HCT116 (cell line): ENCODE data around the gene RPTOR. TPM values are rescaled to one million over a fixed set of nuclear protein-coding genes. Genes with fewer than 3 reads are reported as not detected.

ENCODE experiments used
- ATAC-seq: fragments of 200-7000 bp; cut with Tn5 transposase; 2 replicates; pipeline ENCODE4 v1.9.1; 2020; ENCODE audit warnings: mild to moderate bottlenecking, moderate library complexity
- BruUV-seq: library from RNA; stranded (reverse); fragments of 400-500 nt; replicated peaks from 2 replicates; lab custom pipeline; 2021; lab: Mats Ljungman, UMichigan
- CTCF ChIA-PET: fragments of 300-600 bp; sonication (Branson Sonifier 250); formaldehyde crosslinking; loops from one replicate; lab custom pipeline; 2021; ENCODE audit warnings: antibody characterized with exemption; lab: Charles Lee
- POLR2A ChIA-PET: fragments of 300-600, 350-600 bp; sonication (Branson Sonifier 250); formaldehyde crosslinking; loops from one replicate; lab custom pipeline; 2021; ENCODE audit warnings: antibody characterized with exemption; lab: Charles Lee
- RAD21 ChIA-PET, 2 experiments: fragments of 300-600 bp; sonication (Branson Sonifier 250); formaldehyde crosslinking; loops; one replicate each; lab custom pipeline; 2023; ENCODE audit warnings: low total read pairs in 2 of 2; ENCODE audit not compliant: uncharacterized antibody in 2 of 2, unreplicated experiment in 2 of 2, low non-redundant PET in 1 of 2; lab: Charles Lee
- DNase-seq: peaks from one replicate; pipeline ENCODE4 v3.0.0-alpha.2; 2010; ENCODE audit warnings: low read depth, low spot score
- H2AFZ ChIP-seq: fragments of 200-600 bp; shearing (Covaris generic), sonication (generic); 2 replicates; pipeline ENCODE4 v1.6.1; 2017; ENCODE audit warnings: low read depth, mixed run types, mixed read lengths, antibody characterized with exemption, low read length; ENCODE audit not compliant: poor library complexity, severe bottlenecking
- H3K27ac ChIP-seq: 2 replicates; pipeline ENCODE4 v1.5.1; 2012; ENCODE audit warnings: low read depth, low read length
- H3K27me3 ChIP-seq: fragments of 200-600 bp; sonication (generic); 2 replicates; pipeline ENCODE4 v1.6.1; 2016; ENCODE audit warnings: mixed run types, low read length, mixed read lengths; ENCODE audit not compliant: insufficient read depth
- H3K36me3 ChIP-seq, 2 experiments: fragments of 200-500 bp in 1 of 2; fragments of 200-600 bp in 1 of 2; sonication (Bioruptor generic) in 1 of 2; sonication (generic) in 1 of 2; 2 replicates each; pipeline versions ENCODE4 v1.5.1 to v1.6.1; 2014 to 2016; ENCODE audit warnings: low read length in 2 of 2, inconsistent platforms in 1 of 2, mixed read lengths in 1 of 2, mixed run types in 1 of 2; ENCODE audit not compliant: insufficient read depth in 2 of 2, control insufficient read depth in 1 of 2
- H3K4me1 ChIP-seq, 2 experiments: fragments of 200-600 bp in 1 of 2; sonication (generic) in 1 of 2; 2 replicates each; pipeline versions ENCODE4 v1.5.1 to v1.6.1; 2012 to 2017; ENCODE audit warnings: low read length in 2 of 2, inconsistent platforms in 1 of 2, mild to moderate bottlenecking in 1 of 2, mixed read lengths in 1 of 2, mixed run types in 1 of 2, moderate library complexity in 1 of 2; ENCODE audit not compliant: insufficient read depth in 2 of 2, control insufficient read depth in 1 of 2
- H3K4me2 ChIP-seq: fragments of 200-600 bp; sonication (generic); 2 replicates; pipeline ENCODE4 v1.6.1; 2017; ENCODE audit warnings: mixed run types, low read length, mixed read lengths
- H3K4me3 ChIP-seq, 2 experiments: fragments of 200-600 bp in 1 of 2; sonication (generic) in 1 of 2; replicated peaks in 1 of 2; 2 replicates each; pipeline ENCODE4 v1.5.1; 2011 to 2016; ENCODE audit warnings: low read length in 2 of 2, control low read depth in 1 of 2, low read depth in 1 of 2, mild to moderate bottlenecking in 1 of 2, mixed read lengths in 1 of 2, mixed run types in 1 of 2
- H3K79me2 ChIP-seq: fragments of 200-600 bp; sonication (generic); 2 replicates; pipeline ENCODE4 v1.6.1; 2017; ENCODE audit warnings: mild to moderate bottlenecking, mixed run types, low read length, moderate library complexity, mixed read lengths; ENCODE audit not compliant: insufficient read depth
- H3K9ac ChIP-seq: fragments of 200-600 bp; sonication (generic); 2 replicates; pipeline ENCODE4 v1.6.1; 2016; ENCODE audit warnings: low read length, mixed read lengths
- H3K9me2 ChIP-seq: fragments of 200-600 bp; sonication (generic), shearing (Covaris generic); 2 replicates; pipeline ENCODE4 v1.6.1; 2017; ENCODE audit warnings: mixed run types, mild to moderate bottlenecking, moderate library complexity; ENCODE audit not compliant: insufficient read depth
- H3K9me3 ChIP-seq, 2 experiments: fragments of 200-500 bp in 1 of 2; fragments of 200-600 bp in 1 of 2; sonication (Bioruptor generic) in 1 of 2; sonication (generic) in 1 of 2; 2 replicates each; pipeline ENCODE4 v1.6.1; 2014 to 2017; ENCODE audit warnings: low read length in 2 of 2, mixed read lengths in 2 of 2, inconsistent platforms in 1 of 2, low read depth in 1 of 2, mild to moderate bottlenecking in 1 of 2, mixed run types in 1 of 2, moderate library complexity in 1 of 2; ENCODE audit not compliant: control insufficient read depth in 1 of 2, insufficient read depth in 1 of 2
- H4K20me1 ChIP-seq: fragments of 200-600 bp; sonication (generic), shearing (Covaris generic); 2 replicates; pipeline ENCODE4 v1.6.1; 2017; ENCODE audit warnings: mixed run types, mild to moderate bottlenecking, moderate library complexity; ENCODE audit not compliant: insufficient read depth
- CBX3 ChIP-seq: IDR thresholded peaks from 2 replicates; pipeline ENCODE4 v1.6.1; 2012; ENCODE audit warnings: low read depth
- CEBPB ChIP-seq: IDR thresholded peaks from 2 replicates; pipeline ENCODE4 v1.6.1; 2012; ENCODE audit warnings: low read depth
- EGR1 ChIP-seq: IDR thresholded peaks from 2 replicates; pipeline ENCODE4 v1.6.1; 2012; ENCODE audit warnings: low read depth
- EZH2 ChIP-seq: fragments of 200-600 bp; sonication (generic); IDR thresholded peaks from 2 replicates; pipeline ENCODE4 v1.6.1; 2017; ENCODE audit warnings: antibody characterized with exemption, mixed run types
- EZH2phosphoT487 ChIP-seq: fragments of 200-600 bp; IDR thresholded peaks from 2 replicates; pipeline ENCODE4 v1.6.1; 2018; ENCODE audit warnings: antibody characterized with exemption, borderline replicate concordance
- FOSL1 ChIP-seq: IDR thresholded peaks from 2 replicates; pipeline ENCODE4 v1.6.1; 2012; ENCODE audit warnings: low read depth
- JUND ChIP-seq: IDR thresholded peaks from 2 replicates; pipeline ENCODE4 v1.6.1; 2012
- POLR2A ChIP-seq: IDR thresholded peaks from 2 replicates; pipeline ENCODE4 v1.7.0; 2011; ENCODE audit warnings: borderline replicate concordance; ENCODE audit not compliant: insufficient read depth, insufficient read length; ENCODE audit errors: extremely low read depth
- POLR2AphosphoS5 ChIP-seq: IDR thresholded peaks from 2 replicates; pipeline ENCODE4 v1.6.1; 2011; ENCODE audit warnings: mild to moderate bottlenecking, low read depth, low read length, moderate library complexity
- RAD21 ChIP-seq: IDR thresholded peaks from 2 replicates; pipeline ENCODE4 v1.6.1; 2012; ENCODE audit warnings: low read depth, mild to moderate bottlenecking
- SP1 ChIP-seq: IDR thresholded peaks from 2 replicates; pipeline ENCODE4 v1.6.1; 2012; ENCODE audit warnings: low read depth
- SRF ChIP-seq: IDR thresholded peaks from 2 replicates; pipeline ENCODE4 v1.6.1; 2012; ENCODE audit warnings: low read depth
- TCF7L2 ChIP-seq: IDR thresholded peaks from 2 replicates; pipeline ENCODE4 v1.7.0; 2011; ENCODE audit warnings: borderline replicate concordance, inconsistent platforms; ENCODE audit not compliant: insufficient read depth, insufficient read length; ENCODE audit errors: extremely low read depth
- YY1 ChIP-seq: IDR thresholded peaks from 2 replicates; pipeline ENCODE4 v1.6.1; 2011; ENCODE audit warnings: low read length, low read depth, moderate library complexity, mild to moderate bottlenecking; ENCODE audit not compliant: insufficient replicate concordance; ENCODE audit errors: extremely low read depth
- ZFX ChIP-seq: fragments of 450-650 bp; IDR thresholded peaks from 2 replicates; pipeline ENCODE4 v1.6.1; 2017
- intact Hi-C: fragments of 100-400 bp; cut with micrococcal nuclease; formaldehyde crosslinking; loops from 2 replicates; pipeline ENCODE4 v1.10.0; 2022
- total RNA-seq: library from RNA; stranded (reverse); gene quantifications from one replicate; pipeline ENCODE4 v1.2.1, GENCODE V29; 2021; ENCODE audit not compliant: unreplicated experiment
- TF ChIP-seq, protein P1 (sequence below): IDR thresholded peaks from 2 replicates; pipeline ENCODE4 v1.6.1; 2012
- TF ChIP-seq, protein P2 (sequence below), 3 experiments: fragments of 200-600 bp in 1 of 3; sonication (generic) in 1 of 3; IDR thresholded peaks in 2 of 3; conservative IDR thresholded peaks in 1 of 3; 2 replicates each; pipeline ENCODE4 v1.5.1; 2012 to 2017; ENCODE audit warnings: low read depth in 2 of 3, low read length in 2 of 3, antibody characterized with exemption in 1 of 3, borderline replicate concordance in 1 of 3, control low read depth in 1 of 3, mild to moderate bottlenecking in 1 of 3, mixed read lengths in 1 of 3, mixed run types in 1 of 3, moderate library complexity in 1 of 3; ENCODE audit not compliant: insufficient read depth in 1 of 3
- TF ChIP-seq, protein P3 (sequence below): IDR thresholded peaks from 2 replicates; pipeline ENCODE4 v1.6.1; 2012; ENCODE audit warnings: low read depth
- TF ChIP-seq, protein P4 (sequence below): IDR thresholded peaks from 2 replicates; pipeline ENCODE4 v1.6.1; 2012
- TF ChIP-seq, protein P5 (sequence below): IDR thresholded peaks from 2 replicates; pipeline ENCODE4 v1.6.1; 2011; ENCODE audit warnings: mild to moderate bottlenecking, low read length, moderate library complexity; ENCODE audit not compliant: insufficient replicate concordance; ENCODE audit errors: extremely low read depth

RPTOR gene
- total RNA-seq, 1 experiment from 2014 or later = 69.5 TPM

DNA sequence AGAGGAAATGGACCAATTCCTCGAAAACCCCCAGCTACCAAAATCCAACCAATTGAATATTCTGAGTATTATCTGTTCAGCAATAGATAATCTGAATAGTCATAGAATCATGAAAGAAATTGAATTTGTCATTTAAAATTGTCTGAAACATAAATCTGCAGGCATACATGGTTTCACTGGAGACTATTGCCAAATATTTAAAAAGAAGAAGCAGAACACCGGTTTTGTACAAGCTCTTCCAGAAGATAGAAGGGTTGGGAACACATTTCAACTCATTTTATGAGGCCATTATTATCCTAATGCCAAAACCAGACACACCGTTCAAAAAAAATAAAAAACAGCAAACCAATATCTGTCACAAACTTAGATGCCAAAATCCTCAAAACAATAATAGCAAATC, 195.5 kb downstream of the RPTOR start:
- TF ChIP-seq CBX3 (no peak), POLR2A (no peak), EZH2 (no peak), RAD21 (no peak), POLR2AphosphoS5 (no peak), ZFX (no peak), JUND (no peak), TCF7L2 (no peak), FOSL1 (no peak), EZH2phosphoT487 (no peak), CEBPB (no peak), EGR1 (no peak), YY1 (no peak), SRF (no peak), SP1 (no peak)
- TF ChIP-seq, protein P1, sequence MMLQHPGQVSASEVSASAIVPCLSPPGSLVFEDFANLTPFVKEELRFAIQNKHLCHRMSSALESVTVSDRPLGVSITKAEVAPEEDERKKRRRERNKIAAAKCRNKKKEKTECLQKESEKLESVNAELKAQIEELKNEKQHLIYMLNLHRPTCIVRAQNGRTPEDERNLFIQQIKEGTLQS = no peak
- TF ChIP-seq, protein P2, sequence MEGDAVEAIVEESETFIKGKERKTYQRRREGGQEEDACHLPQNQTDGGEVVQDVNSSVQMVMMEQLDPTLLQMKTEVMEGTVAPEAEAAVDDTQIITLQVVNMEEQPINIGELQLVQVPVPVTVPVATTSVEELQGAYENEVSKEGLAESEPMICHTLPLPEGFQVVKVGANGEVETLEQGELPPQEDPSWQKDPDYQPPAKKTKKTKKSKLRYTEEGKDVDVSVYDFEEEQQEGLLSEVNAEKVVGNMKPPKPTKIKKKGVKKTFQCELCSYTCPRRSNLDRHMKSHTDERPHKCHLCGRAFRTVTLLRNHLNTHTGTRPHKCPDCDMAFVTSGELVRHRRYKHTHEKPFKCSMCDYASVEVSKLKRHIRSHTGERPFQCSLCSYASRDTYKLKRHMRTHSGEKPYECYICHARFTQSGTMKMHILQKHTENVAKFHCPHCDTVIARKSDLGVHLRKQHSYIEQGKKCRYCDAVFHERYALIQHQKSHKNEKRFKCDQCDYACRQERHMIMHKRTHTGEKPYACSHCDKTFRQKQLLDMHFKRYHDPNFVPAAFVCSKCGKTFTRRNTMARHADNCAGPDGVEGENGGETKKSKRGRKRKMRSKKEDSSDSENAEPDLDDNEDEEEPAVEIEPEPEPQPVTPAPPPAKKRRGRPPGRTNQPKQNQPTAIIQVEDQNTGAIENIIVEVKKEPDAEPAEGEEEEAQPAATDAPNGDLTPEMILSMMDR (IDR thresholded peaks at IDR 0.05 in 2 of 3, conservative IDR thresholded peaks at IDR 0.05 in 1 of 3; ENCODE audit: borderline replicate concordance in 1 of 3, insufficient read depth in 1 of 3, low read depth in 2 of 3, low read length in 2 of 3) = no peak
- TF ChIP-seq, protein P3, sequence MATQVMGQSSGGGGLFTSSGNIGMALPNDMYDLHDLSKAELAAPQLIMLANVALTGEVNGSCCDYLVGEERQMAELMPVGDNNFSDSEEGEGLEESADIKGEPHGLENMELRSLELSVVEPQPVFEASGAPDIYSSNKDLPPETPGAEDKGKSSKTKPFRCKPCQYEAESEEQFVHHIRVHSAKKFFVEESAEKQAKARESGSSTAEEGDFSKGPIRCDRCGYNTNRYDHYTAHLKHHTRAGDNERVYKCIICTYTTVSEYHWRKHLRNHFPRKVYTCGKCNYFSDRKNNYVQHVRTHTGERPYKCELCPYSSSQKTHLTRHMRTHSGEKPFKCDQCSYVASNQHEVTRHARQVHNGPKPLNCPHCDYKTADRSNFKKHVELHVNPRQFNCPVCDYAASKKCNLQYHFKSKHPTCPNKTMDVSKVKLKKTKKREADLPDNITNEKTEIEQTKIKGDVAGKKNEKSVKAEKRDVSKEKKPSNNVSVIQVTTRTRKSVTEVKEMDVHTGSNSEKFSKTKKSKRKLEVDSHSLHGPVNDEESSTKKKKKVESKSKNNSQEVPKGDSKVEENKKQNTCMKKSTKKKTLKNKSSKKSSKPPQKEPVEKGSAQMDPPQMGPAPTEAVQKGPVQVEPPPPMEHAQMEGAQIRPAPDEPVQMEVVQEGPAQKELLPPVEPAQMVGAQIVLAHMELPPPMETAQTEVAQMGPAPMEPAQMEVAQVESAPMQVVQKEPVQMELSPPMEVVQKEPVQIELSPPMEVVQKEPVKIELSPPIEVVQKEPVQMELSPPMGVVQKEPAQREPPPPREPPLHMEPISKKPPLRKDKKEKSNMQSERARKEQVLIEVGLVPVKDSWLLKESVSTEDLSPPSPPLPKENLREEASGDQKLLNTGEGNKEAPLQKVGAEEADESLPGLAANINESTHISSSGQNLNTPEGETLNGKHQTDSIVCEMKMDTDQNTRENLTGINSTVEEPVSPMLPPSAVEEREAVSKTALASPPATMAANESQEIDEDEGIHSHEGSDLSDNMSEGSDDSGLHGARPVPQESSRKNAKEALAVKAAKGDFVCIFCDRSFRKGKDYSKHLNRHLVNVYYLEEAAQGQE = no peak
- TF ChIP-seq, protein P4, sequence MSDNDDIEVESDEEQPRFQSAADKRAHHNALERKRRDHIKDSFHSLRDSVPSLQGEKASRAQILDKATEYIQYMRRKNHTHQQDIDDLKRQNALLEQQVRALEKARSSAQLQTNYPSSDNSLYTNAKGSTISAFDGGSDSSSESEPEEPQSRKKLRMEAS = no peak
- TF ChIP-seq, protein P5, sequence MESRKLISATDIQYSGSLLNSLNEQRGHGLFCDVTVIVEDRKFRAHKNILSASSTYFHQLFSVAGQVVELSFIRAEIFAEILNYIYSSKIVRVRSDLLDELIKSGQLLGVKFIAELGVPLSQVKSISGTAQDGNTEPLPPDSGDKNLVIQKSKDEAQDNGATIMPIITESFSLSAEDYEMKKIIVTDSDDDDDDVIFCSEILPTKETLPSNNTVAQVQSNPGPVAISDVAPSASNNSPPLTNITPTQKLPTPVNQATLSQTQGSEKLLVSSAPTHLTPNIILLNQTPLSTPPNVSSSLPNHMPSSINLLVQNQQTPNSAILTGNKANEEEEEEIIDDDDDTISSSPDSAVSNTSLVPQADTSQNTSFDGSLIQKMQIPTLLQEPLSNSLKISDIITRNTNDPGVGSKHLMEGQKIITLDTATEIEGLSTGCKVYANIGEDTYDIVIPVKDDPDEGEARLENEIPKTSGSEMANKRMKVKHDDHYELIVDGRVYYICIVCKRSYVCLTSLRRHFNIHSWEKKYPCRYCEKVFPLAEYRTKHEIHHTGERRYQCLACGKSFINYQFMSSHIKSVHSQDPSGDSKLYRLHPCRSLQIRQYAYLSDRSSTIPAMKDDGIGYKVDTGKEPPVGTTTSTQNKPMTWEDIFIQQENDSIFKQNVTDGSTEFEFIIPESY = no peak
- BruUV-seq = no TSS peak
- H3K27me3 ChIP-seq = no peaks in the 10 kb centered on the region
- RAD21 ChIA-PET = no interaction called here
- no peak overlapping the region for H3K27ac ChIP-seq
- H2AFZ ChIP-seq = no peak overlapping the region
- no peaks in the 10 kb centered on the region for H3K9me3 ChIP-seq
- H3K36me3 ChIP-seq = peaks cover 0 to 15% of the 10 kb centered on the region in 2 experiments; a peak in 2 of 4 replicates
- H3K9ac ChIP-seq = no peak overlapping the region
- H3K4me2 ChIP-seq = no peak overlapping the region
- H3K4me1 ChIP-seq = no peaks in the 10 kb centered on the region
- ATAC-seq (no peak), DNase-seq (no peak)
- intact Hi-C loops = no loop called here
- H4K20me1 ChIP-seq = no peaks in the 10 kb centered on the region
- POLR2A ChIA-PET = no interaction called here
- CTCF ChIA-PET = no interaction called here
- H3K9me2 ChIP-seq = no peaks in the 10 kb centered on the region
- H3K4me3 ChIP-seq = no peak overlapping the region
- no peaks in the 10 kb centered on the region for H3K79me2 ChIP-seq
